Neural progenitor cell (in vitro differentiated cells): ENCODE results near the gene NT5DC1. TPM values are rescaled to one million over a fixed set of nuclear protein-coding genes. Genes with fewer than 3 reads are reported as not detected.

Experiments
- DNase-seq: peaks from one replicate; pipeline ENCODE4 v3.0.0-alpha.2; 2016; ENCODE audit warnings: low spot score
- H2AFZ ChIP-seq: fragments of 200-600 bp; sonication (generic); replicated peaks from 2 replicates; pipeline ENCODE4 v1.6.1; 2016; ENCODE audit warnings: antibody characterized with exemption
- H3F3A ChIP-seq: fragments of 200-600 bp; sonication (generic); 2 replicates; pipeline ENCODE4 v1.6.1; 2016; ENCODE audit warnings: antibody characterized with exemption, low read depth
- H3K27ac ChIP-seq: fragments of 200-600 bp; sonication (generic); 2 replicates; pipeline ENCODE4 v1.5.1; 2016; ENCODE audit warnings: mild to moderate bottlenecking
- H3K27me3 ChIP-seq: fragments of 200-600 bp; sonication (generic); 2 replicates; pipeline ENCODE4 v1.6.1; 2016; ENCODE audit warnings: mild to moderate bottlenecking, moderate library complexity
- H3K36me3 ChIP-seq: fragments of 200-600 bp; sonication (generic); 2 replicates; pipeline ENCODE4 v1.5.1; 2016
- H3K4me1 ChIP-seq: fragments of 200-600 bp; sonication (generic); 2 replicates; pipeline ENCODE4 v1.6.1; 2016; ENCODE audit warnings: mixed run types
- H3K4me2 ChIP-seq: fragments of 200-600 bp; sonication (generic); 2 replicates; pipeline ENCODE4 v1.6.1; 2016
- H3K4me3 ChIP-seq: fragments of 200-600 bp; sonication (generic); 2 replicates; pipeline ENCODE4 v1.5.1; 2016
- H3K79me2 ChIP-seq: fragments of 200-600 bp; sonication (generic); 2 replicates; pipeline ENCODE4 v1.6.1; 2016; ENCODE audit warnings: low read depth
- H3K9ac ChIP-seq: fragments of 200-600 bp; sonication (generic); 2 replicates; pipeline ENCODE4 v1.6.1; 2016
- H3K9me3 ChIP-seq: fragments of 200-600 bp; sonication (generic); 2 replicates; pipeline ENCODE4 v1.5.1; 2016; ENCODE audit warnings: low read depth
- H4K20me1 ChIP-seq: fragments of 200-600 bp; sonication (generic); 2 replicates; pipeline ENCODE4 v1.6.1; 2016; ENCODE audit warnings: low read depth
- H3K27ac Mint-ChIP-seq: 3 replicates; pipeline ENCODE4 v1.8.0; 2021; ENCODE audit warnings: mixed read lengths
- H3K27me3 Mint-ChIP-seq: 2 replicates; pipeline ENCODE4 v1.8.0; 2022; ENCODE audit warnings: low read depth, mild to moderate bottlenecking, inconsistent platforms, moderate library complexity, mixed read lengths; ENCODE audit not compliant: insufficient read depth
- H3K36me3 Mint-ChIP-seq: 3 replicates; pipeline ENCODE4 v1.8.0; 2021; ENCODE audit warnings: mixed read lengths
- H3K4me1 Mint-ChIP-seq: 3 replicates; pipeline ENCODE4 v1.8.0; 2021; ENCODE audit warnings: mixed read lengths
- H3K4me3 Mint-ChIP-seq: 3 replicates; pipeline ENCODE4 v1.8.0; 2021; ENCODE audit warnings: mild to moderate bottlenecking, moderate library complexity, mixed read lengths
- H3K9me3 Mint-ChIP-seq: 3 replicates; pipeline ENCODE4 v1.8.0; 2020; ENCODE audit warnings: mixed read lengths
- CTCF ChIP-seq: fragments of 200-600 bp; sonication (generic); IDR thresholded peaks from 2 replicates; pipeline ENCODE4 v1.5.1; 2017; ENCODE audit warnings: antibody characterized with exemption, mild to moderate bottlenecking
- EZH2 ChIP-seq: fragments of 200-600 bp; sonication (generic); IDR thresholded peaks from 2 replicates; pipeline ENCODE4 v1.6.1; 2017; ENCODE audit warnings: antibody characterized with exemption, mild to moderate bottlenecking, moderate library complexity
- EZH2phosphoT487 ChIP-seq: fragments of 200-600 bp; sonication (generic); IDR thresholded peaks from 2 replicates; pipeline ENCODE4 v1.6.1; 2017; ENCODE audit warnings: antibody characterized with exemption
- total RNA-seq: library from RNA; depleted of rRNA; stranded (reverse); fragments of >200 nt; gene quantifications from 2 replicates; pipeline ENCODE4 v1.2.3, GENCODE V29; 2015; ENCODE audit warnings: low replicate concordance

The NT5DC1 gene
- total RNA-seq, 1 donor from 2014 or later = 19.3 TPM

DNA sequence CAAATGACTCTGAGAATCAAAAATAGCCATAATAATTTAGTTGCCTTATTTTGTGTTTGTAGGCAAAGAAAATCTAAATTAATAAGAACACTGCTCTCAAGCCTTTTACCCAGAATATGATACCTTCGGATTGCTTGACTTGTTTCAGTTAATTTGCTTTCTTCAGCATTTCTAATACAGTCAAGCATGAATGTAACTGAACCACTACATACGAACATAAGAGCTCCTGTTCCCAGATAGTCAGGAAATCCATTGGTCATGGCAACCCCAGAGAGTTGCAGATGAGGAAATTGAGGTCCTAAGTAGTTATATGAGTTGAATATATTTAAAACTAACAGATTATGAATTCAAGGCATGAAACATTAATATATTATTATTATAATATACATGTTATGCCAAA is 42.9 kb upstream of the NT5DC1 start:
- no peaks in the 10 kb centered on the region for H3K9me3 ChIP-seq
- H3K36me3 Mint-ChIP-seq = no peaks in the 10 kb centered on the region
- H3K4me1 Mint-ChIP-seq = no peaks in the 10 kb centered on the region
- H3K4me3 Mint-ChIP-seq = no peak overlapping the region
- H3F3A ChIP-seq = no peaks in the 10 kb centered on the region
- no peaks in the 10 kb centered on the region for H3K36me3 ChIP-seq
- H3K4me3 ChIP-seq = no peak overlapping the region
- H3K4me1 ChIP-seq = no peaks in the 10 kb centered on the region
- no peaks in the 10 kb centered on the region for H4K20me1 ChIP-seq
- no peak overlapping the region for H3K4me2 ChIP-seq
- no peaks in the 10 kb centered on the region for H3K9me3 Mint-ChIP-seq
- H3K27ac ChIP-seq = no peak overlapping the region
- H3K79me2 ChIP-seq = no peaks in the 10 kb centered on the region
- no peaks in the 10 kb centered on the region for H3K27me3 Mint-ChIP-seq
- H3K27ac Mint-ChIP-seq = no peak overlapping the region
- no peak for TF ChIP-seq EZH2phosphoT487
- no peak for DNase-seq
- H2AFZ ChIP-seq = no peak overlapping the region
- H3K9ac ChIP-seq = no peak overlapping the region
- no peaks in the 10 kb centered on the region for H3K27me3 ChIP-seq

GRCh38 chr6:116059713-116060571 is 40.7 kb upstream of the NT5DC1 start:
- H3K27ac ChIP-seq = no peak overlapping the region
- no peak overlapping the region for H3K4me3 ChIP-seq
- H3K36me3 Mint-ChIP-seq = no peaks in the 10 kb centered on the region
- H3K27me3 Mint-ChIP-seq = no peaks in the 10 kb centered on the region
- H3K4me1 ChIP-seq = no peaks in the 10 kb centered on the region
- no peak overlapping the region for H3K4me2 ChIP-seq
- peak overlapping the region; percentile 79 for H2AFZ ChIP-seq
- H3K27ac Mint-ChIP-seq = no peak overlapping the region
- no peaks in the 10 kb centered on the region for H3K9me3 Mint-ChIP-seq
- H3K9me3 ChIP-seq = no peaks in the 10 kb centered on the region
- no peaks in the 10 kb centered on the region for H3K36me3 ChIP-seq
- TF ChIP-seq EZH2 (no peak), CTCF (no peak), EZH2phosphoT487 (no peak)
- H3K27me3 ChIP-seq = no peaks in the 10 kb centered on the region
- H3K4me3 Mint-ChIP-seq = no peak overlapping the region
- no peaks in the 10 kb centered on the region for H4K20me1 ChIP-seq
- DNase-seq = no peak
- H3K4me1 Mint-ChIP-seq = no peaks in the 10 kb centered on the region
- no peaks in the 10 kb centered on the region for H3K79me2 ChIP-seq
- H3F3A ChIP-seq = no peaks in the 10 kb centered on the region
- H3K9ac ChIP-seq = no peak overlapping the region

GRCh38 chr6:116060572-116061283 is 39.9 kb upstream of the NT5DC1 start, which contains the start of gene FRK:
FRK (minus strand) TSS chr6:116060891; CDS start chr6:116060311, 580 bp downstream.
- Histone ChIP-seq H3K36me3 (no peaks in the 10 kb centered on the region), H3K27ac (no peak within 1 kb of the TSS), H3K79me2 (no peaks in the 10 kb centered on the region), H2AFZ (peak within 1 kb of the TSS; percentile 79), H4K20me1 (no peaks in the 10 kb centered on the region), H3K4me1 (no peaks in the 10 kb centered on the region), H3F3A (no peaks in the 10 kb centered on the region), H3K4me3 (no peak within 1 kb of the TSS), H3K9ac (no peak within 1 kb of the TSS), H3K27me3 (no peaks in the 10 kb centered on the region), H3K9me3 (no peaks in the 10 kb centered on the region), H3K4me2 (no peak within 1 kb of the TSS)
- Mint-ChIP-seq H3K9me3 (no peaks in the 10 kb centered on the region), H3K27me3 (no peaks in the 10 kb centered on the region), H3K4me1 (no peaks in the 10 kb centered on the region), H3K4me3 (no peak within 1 kb of the TSS), H3K27ac (no peak within 1 kb of the TSS), H3K36me3 (no peaks in the 10 kb centered on the region)
- TF ChIP-seq CTCF (no peak), EZH2phosphoT487 (no peak), EZH2 (no peak)
- no peak for DNase-seq
